GM23248 (cell line): Measurements from ENCODE around the gene ITPRIP. TPM values are rescaled to one million over a fixed set of nuclear protein-coding genes. Genes with fewer than 3 reads are reported as not detected.

Experiments
- DNase-seq: peaks from one replicate; pipeline ENCODE4 v3.0.0-alpha.2; 2015
- H2AFZ ChIP-seq: fragments of 200-600 bp; sonication (generic); 2 replicates; pipeline ENCODE4 v1.6.1; 2016; ENCODE audit warnings: antibody characterized with exemption
- H3F3A ChIP-seq: fragments of 200-600 bp; sonication (generic); 2 replicates; pipeline ENCODE4 v1.6.1; 2016; ENCODE audit warnings: mild to moderate bottlenecking, antibody characterized with exemption, mixed run types; ENCODE audit not compliant: insufficient read depth
- H3K27ac ChIP-seq: fragments of 200-600 bp; sonication (generic); 2 replicates; pipeline ENCODE4 v1.5.1; 2016; ENCODE audit warnings: mild to moderate bottlenecking
- H3K27me3 ChIP-seq: fragments of 200-600 bp; sonication (generic); replicated peaks from 2 replicates; pipeline ENCODE4 v1.6.1; 2016; ENCODE audit warnings: mild to moderate bottlenecking; ENCODE audit not compliant: insufficient read depth
- H3K36me3 ChIP-seq: fragments of 200-600 bp; sonication (generic); 2 replicates; pipeline ENCODE4 v1.6.1; 2016; ENCODE audit warnings: low read depth, mild to moderate bottlenecking
- H3K4me1 ChIP-seq: fragments of 200-600 bp; sonication (generic); 2 replicates; pipeline ENCODE4 v1.6.1; 2016; ENCODE audit warnings: mild to moderate bottlenecking; ENCODE audit not compliant: insufficient read depth
- H3K4me2 ChIP-seq: fragments of 200-600 bp; sonication (generic); one replicate; pipeline ENCODE4 v1.6.1; 2016; ENCODE audit warnings: mild to moderate bottlenecking; ENCODE audit not compliant: unreplicated experiment
- H3K4me3 ChIP-seq: fragments of 200-600 bp; sonication (generic); 2 replicates; pipeline ENCODE4 v1.5.1; 2016; ENCODE audit warnings: mild to moderate bottlenecking
- H3K79me2 ChIP-seq: fragments of 200-600 bp; sonication (generic); 2 replicates; pipeline ENCODE4 v1.6.1; 2016; ENCODE audit warnings: mild to moderate bottlenecking; ENCODE audit not compliant: insufficient read depth
- H3K9ac ChIP-seq: fragments of 200-600 bp; sonication (generic); 2 replicates; pipeline ENCODE4 v1.6.1; 2016; ENCODE audit warnings: mild to moderate bottlenecking
- H3K9me2 ChIP-seq: fragments of 200-600 bp; sonication (generic); 2 replicates; pipeline ENCODE4 v1.6.1; 2016; ENCODE audit warnings: mixed run types, mild to moderate bottlenecking, moderate library complexity; ENCODE audit not compliant: insufficient read depth
- H3K9me3 ChIP-seq: fragments of 200-600 bp; sonication (generic); one replicate; pipeline ENCODE4 v1.6.1; 2017; ENCODE audit warnings: low read depth
- H4K20me1 ChIP-seq: fragments of 200-600 bp; sonication (generic); 2 replicates; pipeline ENCODE4 v1.6.0; 2016; ENCODE audit not compliant: insufficient read depth
- EZH2 ChIP-seq: fragments of 200-600 bp; sonication (generic); IDR thresholded peaks from 2 replicates; pipeline ENCODE4 v1.6.1; 2018; ENCODE audit warnings: antibody characterized with exemption, mild to moderate bottlenecking; ENCODE audit not compliant: insufficient read depth, poor library complexity, severe bottlenecking
- EZH2phosphoT487 ChIP-seq: fragments of 200-600 bp; sonication (generic); IDR thresholded peaks from 2 replicates; pipeline ENCODE4 v1.6.1; 2018; ENCODE audit warnings: antibody characterized with exemption, moderate library complexity, mild to moderate bottlenecking, low read depth; ENCODE audit not compliant: insufficient read depth
- WGBS, 2 experiments: methylation state at CpG; one replicate each; pipeline ENCODE4 v1.1.6; 2015 to 2017; ENCODE audit warnings: low lambda C conversion rate in 2 of 2, low coverage in 1 of 2; ENCODE audit errors: missing lambda C conversion rate in 2 of 2; 5-methylcytosine and 5-hydroxymethylcytosine counted together
- in situ Hi-C: fragments of 300-500 bp; cut with MboI; formaldehyde crosslinking; loops from 2 replicates; pipeline ENCODE4 v1.15.0; 2020
- polyA plus RNA-seq: library from polyadenylated mRNA; unstranded; fragments of >200 nt; fragmentation: Nextera tagmentation; extraction: Ambion mirVana; gene quantifications from 2 replicates; pipeline ENCODE4 v1.2.1, GENCODE V29; 2016
- total RNA-seq: library from RNA; depleted of rRNA; stranded (reverse); fragments of >200 nt; shearing (Covaris generic); gene quantifications from 2 replicates; pipeline ENCODE4 v1.2.3, GENCODE V29; 2014

The ITPRIP gene
- total and polyA plus RNA-seq, 2 experiments from 2014 or later, result 9.6 to 24.7 TPM

DNA sequence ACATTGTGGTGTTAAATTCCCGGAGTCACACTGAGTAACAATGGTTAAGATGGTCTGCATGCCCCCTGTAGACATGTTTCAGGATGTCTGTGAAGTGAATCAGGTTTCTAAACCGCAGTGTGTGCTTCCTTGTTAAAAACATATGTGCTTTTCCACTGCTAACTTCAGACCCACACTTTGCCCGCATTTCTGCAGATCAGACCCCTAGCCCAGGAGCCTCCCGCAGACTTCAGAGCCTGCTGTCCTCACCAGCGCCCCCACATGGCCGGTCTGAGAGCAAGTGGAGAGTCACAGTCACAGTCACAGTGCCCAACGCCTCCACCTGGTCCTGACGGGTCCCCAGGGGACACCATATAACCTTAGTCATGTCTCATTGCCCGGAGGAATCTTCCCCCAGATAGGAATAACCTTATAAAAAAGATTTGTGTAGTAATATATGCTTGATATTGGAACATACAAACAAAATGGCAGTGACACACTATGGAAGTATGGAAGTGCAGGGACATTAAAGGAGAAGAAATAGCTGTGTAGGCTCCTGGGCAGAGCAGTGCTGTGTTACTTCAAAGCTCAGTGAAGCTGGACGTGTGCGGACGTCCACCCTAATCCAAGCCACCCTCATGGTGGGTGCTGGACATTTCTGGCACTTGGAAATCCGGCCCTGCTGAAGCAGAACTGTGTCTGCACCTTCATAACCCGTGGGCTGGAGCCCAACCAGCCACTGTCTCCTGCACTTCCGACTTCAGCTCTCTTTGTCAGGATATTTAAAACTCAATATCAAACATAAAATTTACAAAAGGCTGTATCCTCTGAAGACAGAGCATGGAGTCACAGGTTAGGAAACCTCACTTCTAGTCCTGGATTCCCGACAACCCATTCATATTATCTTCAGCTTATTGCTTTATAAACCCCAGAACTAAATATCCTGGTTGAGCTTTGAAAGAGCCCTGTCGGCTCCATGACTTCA, 40.3 kb downstream of the ITPRIP start:
- Histone ChIP-seq H3K4me1 (peaks cover 32% of the 10 kb centered on the region), H3K4me2 (no peak overlapping the region), H3K9me2 (no peaks in the 10 kb centered on the region), H2AFZ (no peak overlapping the region), H3K27ac (peak overlapping the region; percentile 100; the same call in 1 of the 2 replicates), H4K20me1 (no peaks in the 10 kb centered on the region), H3F3A (peaks cover 35% of the 10 kb centered on the region), H3K79me2 (no peaks in the 10 kb centered on the region), H3K9me3 (no peaks in the 10 kb centered on the region), H3K27me3 (no peaks in the 10 kb centered on the region), H3K9ac (no peak overlapping the region; the same call in 1 of the 2 replicates), H3K4me3 (no peak overlapping the region), H3K36me3 (no peaks in the 10 kb centered on the region)
- TF ChIP-seq EZH2phosphoT487 (no peak), EZH2 (no peak)
- DNase-seq, result peak; percentile 46
- WGBS, 2 experiments, result 68 to 69% methylated on average over 17 of the region's 17 CpGs
- in situ Hi-C loops, result loop anchor here (10.0 kb wide), 1 partner anchor 47 kb away; no protein-coding TSS in a partner anchor

DNA sequence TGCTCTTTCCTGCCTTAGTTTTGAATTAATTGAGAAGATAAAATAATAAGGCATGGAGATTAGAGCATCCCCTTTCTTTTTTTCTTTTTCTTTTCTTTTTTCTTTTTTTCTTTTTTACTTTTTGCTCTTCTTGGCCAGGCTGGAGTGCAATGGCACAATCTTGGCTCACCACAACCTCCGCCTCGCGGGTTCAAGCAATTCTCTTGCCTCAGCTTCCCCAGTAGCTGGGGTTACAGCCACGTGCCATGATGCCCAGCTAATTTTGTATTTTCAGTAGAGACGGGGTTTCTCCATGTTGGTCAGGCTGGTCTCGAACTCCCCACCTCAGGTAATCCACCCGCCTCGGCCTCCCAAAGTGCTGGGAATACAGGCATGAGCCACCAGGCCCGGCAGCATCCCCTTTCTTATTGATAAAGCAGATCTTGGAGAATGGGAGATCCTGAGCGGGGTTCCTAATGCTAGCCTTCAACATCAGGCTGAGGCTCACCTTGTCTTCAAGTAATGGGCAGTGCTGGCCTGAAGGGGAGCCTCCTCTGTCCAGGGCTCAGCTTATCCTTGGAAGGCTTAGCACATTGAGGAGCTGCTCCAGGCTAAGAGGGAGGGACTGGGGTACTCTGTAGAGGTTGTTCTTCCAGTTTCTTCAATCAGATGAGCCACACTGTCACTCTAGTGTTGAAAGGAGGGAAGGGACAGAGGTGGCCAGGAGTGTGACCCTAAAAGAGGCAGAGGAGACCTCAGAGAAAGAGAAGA, 41.4 kb downstream of the ITPRIP start:
- Histone ChIP-seq H3K4me3 (no peak overlapping the region), H3F3A (peaks cover 41% of the 10 kb centered on the region), H3K27ac (no peak overlapping the region), H3K4me2 (no peak overlapping the region), H2AFZ (no peak overlapping the region), H3K9me2 (no peaks in the 10 kb centered on the region), H3K79me2 (no peaks in the 10 kb centered on the region), H4K20me1 (no peaks in the 10 kb centered on the region), H3K4me1 (peaks cover 41% of the 10 kb centered on the region), H3K27me3 (no peaks in the 10 kb centered on the region), H3K9ac (no peak overlapping the region), H3K9me3 (no peaks in the 10 kb centered on the region), H3K36me3 (no peaks in the 10 kb centered on the region)
- TF ChIP-seq EZH2phosphoT487, result no peak
- no peak for TF ChIP-seq EZH2
- no peak for DNase-seq
- in situ Hi-C loops, result loop anchor here (10.0 kb wide), 1 partner anchor 48 kb away; no protein-coding TSS in a partner anchor
- WGBS, 2 experiments, result 95% methylated on average over 10 of the region's 10 CpGs

DNA sequence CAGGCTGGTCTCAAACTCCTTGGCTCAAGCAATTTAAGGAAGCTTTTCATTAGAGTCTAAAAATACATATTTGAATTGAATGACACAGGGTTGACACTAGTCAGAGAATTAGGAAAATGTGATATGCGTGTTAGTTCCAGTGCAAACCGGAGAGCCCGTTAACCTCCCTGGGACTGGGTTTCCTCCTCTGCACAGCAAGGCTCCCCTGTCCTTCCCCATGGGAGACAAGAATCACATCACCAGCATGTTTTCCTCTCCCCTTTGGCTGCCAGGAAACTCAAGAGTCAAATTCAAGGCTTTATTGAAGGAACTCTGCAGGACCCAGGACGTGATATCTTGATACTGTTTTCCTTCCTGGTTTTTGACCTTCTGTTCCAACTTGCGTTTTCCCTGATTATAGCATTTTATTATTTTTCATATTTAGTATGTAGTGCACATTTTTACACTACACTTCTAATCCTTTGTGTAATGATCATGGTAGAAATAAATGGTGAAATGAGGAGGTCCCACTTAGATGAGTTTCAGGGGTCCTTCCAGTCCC, 44.4 kb downstream of the ITPRIP start:
- H3K4me3 ChIP-seq, result no peak overlapping the region
- no peak overlapping the region for H3K9ac ChIP-seq
- no peak for TF ChIP-seq EZH2
- TF ChIP-seq EZH2phosphoT487, result no peak
- no peak overlapping the region for H2AFZ ChIP-seq
- 97 to 98% methylated on average over 5 of the region's 5 CpGs for WGBS, 2 experiments
- no peak overlapping the region for H3K27ac ChIP-seq
- no peaks in the 10 kb centered on the region for H3K9me2 ChIP-seq
- H3K27me3 ChIP-seq, result no peaks in the 10 kb centered on the region
- in situ Hi-C loops, result loop anchor here (10.0 kb wide), 1 partner anchor 51 kb away; no protein-coding TSS in a partner anchor
- no peaks in the 10 kb centered on the region for H3K36me3 ChIP-seq
- no peak for DNase-seq
- no peaks in the 10 kb centered on the region for H4K20me1 ChIP-seq
- no peaks in the 10 kb centered on the region for H3K9me3 ChIP-seq
- H3K79me2 ChIP-seq, result no peaks in the 10 kb centered on the region
- H3K4me1 ChIP-seq, result peaks cover 20% of the 10 kb centered on the region
- H3F3A ChIP-seq, result peaks cover 17% of the 10 kb centered on the region
- H3K4me2 ChIP-seq, result no peak overlapping the region

DNA sequence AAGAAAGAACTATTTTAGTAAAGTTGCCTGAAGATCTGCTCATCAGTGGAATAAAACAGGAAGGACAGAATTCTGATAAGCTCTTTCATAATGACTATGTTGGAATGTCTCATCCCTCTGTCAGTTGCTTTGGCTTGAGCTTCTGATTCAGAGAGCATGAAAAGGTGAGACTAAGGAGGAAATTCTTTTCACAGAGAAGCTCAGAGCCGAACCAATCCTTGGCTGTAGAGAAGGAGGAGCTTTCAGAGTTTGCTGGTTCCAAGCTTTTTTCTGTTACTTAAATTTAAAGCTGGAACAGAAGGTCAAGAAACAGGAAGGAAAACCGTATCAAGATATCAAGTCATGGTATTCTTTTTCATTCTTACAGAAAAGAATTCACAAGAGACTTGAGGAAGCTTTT, 45.3 kb downstream of the ITPRIP start:
- H3F3A ChIP-seq, result peaks cover 17% of the 10 kb centered on the region
- no peak overlapping the region for H3K4me3 ChIP-seq
- TF ChIP-seq EZH2phosphoT487 (no peak), EZH2 (no peak)
- H3K27ac ChIP-seq, result peak overlapping the region; percentile 64
- peak overlapping the region; percentile 40 for H3K4me2 ChIP-seq
- peak overlapping the region; percentile 33; the same call in 1 of the 2 replicates for H2AFZ ChIP-seq
- H4K20me1 ChIP-seq, result no peaks in the 10 kb centered on the region
- H3K9ac ChIP-seq, result peak overlapping the region; percentile 48
- peak; percentile 76 for DNase-seq
- in situ Hi-C loops, result loop anchor here (10.0 kb wide), 1 partner anchor 52 kb away; no protein-coding TSS in a partner anchor
- H3K4me1 ChIP-seq, result peaks cover 18% of the 10 kb centered on the region
- WGBS, 2 experiments, result 25 to 28% methylated on average over 2 of the region's 2 CpGs
- H3K9me3 ChIP-seq, result no peaks in the 10 kb centered on the region
- H3K9me2 ChIP-seq, result no peaks in the 10 kb centered on the region
- H3K79me2 ChIP-seq, result no peaks in the 10 kb centered on the region
- no peaks in the 10 kb centered on the region for H3K36me3 ChIP-seq
- no peaks in the 10 kb centered on the region for H3K27me3 ChIP-seq
